ENCODE measurements around the gene IMPG2.

GRCh38 chr3:101312545-101312944 is 7.8 kb downstream of the IMPG2 start:
- TF ChIP-seq CTCF (IDR thresholded peaks at IDR 0.05; ENCODE audit: poor library complexity) (no peak), EZH2phosphoT487 (IDR thresholded peaks at IDR 0.05; ENCODE audit: low read depth, severe bottlenecking, unreplicated experiment) (no peak), EZH2 (IDR thresholded peaks at IDR 0.05; ENCODE audit: borderline replicate concordance) (no peak)

Measured in hepatocyte (in vitro differentiated cells).